HG02852 (cell line): ENCODE results near the gene PAIP1.
A peak's percentile ranks its signal among the peaks of the same experiment; 100 is the strongest.
"Not testable (repeated sequence)": the region's sequence is repeated elsewhere in the genome, so short reads cannot be mapped to it uniquely, and the experiment has no call there.

Experiments used
- ATAC-seq: cut with Tn5 transposase; IDR thresholded peaks from one replicate; pipeline ENCODE4 v1.9.1; 2021; ENCODE audit warnings: mild to moderate bottlenecking, moderate library complexity; ENCODE audit not compliant: unreplicated experiment

PAIP1 gene

DNA sequence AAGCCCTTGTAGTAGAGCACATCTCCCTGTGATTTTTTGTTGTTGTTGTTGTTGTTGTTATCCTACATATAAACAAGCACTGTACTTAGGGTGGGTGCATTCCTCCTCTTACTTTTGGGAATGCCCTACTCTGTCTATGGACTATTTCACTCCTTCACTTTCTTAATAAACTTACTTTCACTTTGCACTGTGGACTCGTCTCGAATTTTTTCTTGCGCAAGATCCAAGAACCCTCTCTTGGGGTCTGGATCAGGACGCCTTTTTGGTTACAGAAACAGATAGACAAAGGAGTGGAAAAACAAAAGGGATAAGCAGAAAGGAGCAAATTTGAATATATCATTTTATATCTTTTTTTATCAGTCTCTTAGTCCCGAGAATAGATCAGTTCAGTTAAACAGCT is 14.4 kb upstream of the PAIP1 start:
- ATAC-seq, result no peak

GRCh38 chr5:43570450-43571158 is 13.7 kb upstream of the PAIP1 start:
- ATAC-seq, result no peak

- no peak for ATAC-seq
Measured at GRCh38 chr5:43569236-43569746, 12.4 kb upstream of the PAIP1 start.

GRCh38 chr5:43567967-43568366 is 11.1 kb upstream of the PAIP1 start:
- ATAC-seq, result peak; percentile 51

DNA sequence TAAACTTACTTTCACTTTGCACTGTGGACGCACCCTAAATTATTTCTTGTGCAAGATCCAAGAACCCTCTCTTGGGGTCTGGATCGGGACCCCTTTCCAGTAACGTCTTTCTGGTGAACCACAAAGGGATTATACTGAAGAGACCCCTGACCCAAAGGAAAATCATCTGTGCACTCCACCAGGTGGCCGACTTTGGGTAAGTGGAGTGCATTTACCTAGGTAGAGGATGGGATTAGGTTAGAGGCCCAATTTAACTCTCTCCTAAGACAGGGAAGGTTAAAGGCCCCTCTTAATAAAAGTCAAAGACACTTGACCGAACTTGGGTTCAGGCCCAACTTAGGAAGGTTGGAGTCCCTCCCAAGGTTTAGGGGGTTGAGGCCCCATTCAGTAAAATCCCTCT is 8.2 kb upstream of the PAIP1 start:
- ATAC-seq, result no peak

GRCh38 chr5:43564289-43564850 is 7.5 kb upstream of the PAIP1 start:
- ATAC-seq, result no peak

- ATAC-seq, result no peak
Measured at GRCh38 chr5:43563321-43563720, 6.4 kb upstream of the PAIP1 start.

- no peak for ATAC-seq
Measured at GRCh38 chr5:43561356-43561755, 4.5 kb upstream of the PAIP1 start.

DNA sequence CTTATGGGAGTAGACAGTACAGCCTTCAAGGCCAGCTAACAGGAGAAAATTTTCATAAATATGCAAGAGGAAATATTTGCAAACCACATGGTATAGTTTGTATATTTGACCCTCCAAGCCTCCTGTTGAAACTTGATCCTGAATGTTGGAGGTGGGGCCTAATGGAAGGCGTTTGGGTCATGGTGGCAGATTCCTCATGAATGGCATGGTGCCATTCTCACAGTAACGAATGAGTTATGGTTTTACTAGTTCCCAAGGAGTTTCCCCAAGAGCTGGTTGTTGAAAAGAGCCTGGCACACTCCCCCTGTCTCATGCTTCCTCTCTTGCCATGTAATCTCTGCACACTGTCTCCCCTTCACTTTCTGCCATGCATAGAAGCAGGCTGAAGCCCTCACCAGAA is 3.3 kb upstream of the PAIP1 start:
- ATAC-seq, result no peak

GRCh38 chr5:43556607-43556856 is 345 bp downstream of the PAIP1 start:
- ATAC-seq, result peak; percentile 89

- peak; percentile 32 for ATAC-seq
Measured at GRCh38 chr5:43555895-43556606, 826 bp downstream of the PAIP1 start.

DNA sequence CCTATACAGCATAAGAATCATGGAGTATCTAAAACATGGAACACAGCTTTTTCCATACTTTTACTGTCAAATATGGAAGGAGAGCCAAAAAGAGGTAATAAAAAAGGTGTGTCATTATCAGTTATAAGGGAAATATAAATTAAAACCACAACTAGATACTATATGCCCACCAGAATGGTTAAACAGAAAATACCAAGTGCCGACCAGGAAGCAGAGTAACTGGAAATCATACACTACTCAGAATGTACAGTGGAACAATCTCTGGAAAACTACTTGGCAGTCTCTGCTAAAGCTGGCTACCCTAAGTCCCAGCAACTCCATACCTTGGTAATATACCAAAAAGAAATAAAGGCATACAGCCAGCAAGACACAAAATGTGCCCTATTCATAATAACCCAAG is 2.4 kb downstream of the PAIP1 start:
- no peak for ATAC-seq

GRCh38 chr5:43553381-43553780 is 3.5 kb downstream of the PAIP1 start:
- no peak for ATAC-seq

GRCh38 chr5:43551731-43552130 is 5.1 kb downstream of the PAIP1 start:
- ATAC-seq, result no peak

DNA sequence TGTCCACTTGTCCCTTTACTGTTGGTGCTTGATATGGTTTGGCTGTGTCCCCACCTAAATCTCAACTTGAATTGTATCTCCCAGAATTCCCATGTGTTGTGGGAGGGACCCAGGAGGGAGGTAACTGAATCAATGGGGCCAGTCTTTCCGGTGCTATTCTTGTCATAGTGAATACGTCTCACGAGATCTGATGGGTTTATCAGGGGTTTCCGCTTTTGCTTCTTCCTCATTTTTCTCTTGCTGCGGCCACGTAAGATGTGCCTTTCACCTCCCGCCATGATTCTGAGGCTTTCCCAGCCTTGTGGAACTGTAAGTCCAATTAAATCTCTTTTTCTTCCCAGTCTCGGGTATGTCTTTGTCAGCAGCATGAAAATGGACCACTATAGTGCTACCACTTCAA is 7.6 kb downstream of the PAIP1 start:
- not testable (repeated sequence) for ATAC-seq

DNA sequence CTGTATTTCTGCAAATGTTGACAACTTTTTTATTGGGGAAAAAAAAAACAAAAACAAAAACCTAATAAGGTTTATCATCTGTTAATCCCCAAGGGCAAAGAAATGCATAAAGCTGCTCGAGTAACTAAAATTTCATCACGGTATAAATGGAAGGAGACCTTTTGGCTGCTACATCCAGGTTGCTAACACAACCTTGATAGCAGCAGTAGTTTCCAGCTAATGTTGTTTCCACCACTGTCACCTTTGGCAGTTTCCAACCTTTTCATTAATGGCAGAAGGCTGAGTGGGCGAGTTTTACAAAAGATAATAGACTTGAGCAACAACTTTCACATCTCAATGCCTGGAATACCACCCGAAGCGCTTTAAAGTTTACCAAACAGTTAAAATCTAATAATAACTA is 8.5 kb downstream of the PAIP1 start:
- ATAC-seq, result no peak

- no peak for ATAC-seq
Measured at GRCh38 chr5:43547532-43547931, 9.3 kb downstream of the PAIP1 start.

GRCh38 chr5:43543434-43543833 is 13.4 kb downstream of the PAIP1 start:
- ATAC-seq, result no peak

DNA sequence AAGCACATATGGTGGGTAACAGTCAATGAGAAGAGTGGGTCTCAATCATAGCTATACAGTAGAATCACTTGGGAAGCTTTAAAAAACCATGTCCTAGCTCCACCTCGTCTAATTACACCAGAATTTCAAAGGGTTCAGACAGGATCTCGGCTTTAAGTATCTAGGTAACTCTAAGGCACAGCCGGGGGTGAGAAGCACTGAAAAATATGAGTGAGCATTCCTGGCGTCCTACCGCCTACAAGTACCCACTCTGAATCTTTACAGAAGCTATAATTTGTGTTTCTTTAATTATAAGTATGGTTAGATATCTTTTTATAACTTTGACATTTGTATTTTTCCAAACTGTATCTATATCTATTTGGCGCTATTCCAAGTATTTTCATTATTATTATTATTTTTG is 16.1 kb downstream of the PAIP1 start:
- ATAC-seq, result no peak

- no peak for ATAC-seq
Measured at GRCh38 chr5:43536972-43537371, 19.9 kb downstream of the PAIP1 start.

GRCh38 chr5:43533646-43534045 is 23.2 kb downstream of the PAIP1 start:
- no peak for ATAC-seq

DNA sequence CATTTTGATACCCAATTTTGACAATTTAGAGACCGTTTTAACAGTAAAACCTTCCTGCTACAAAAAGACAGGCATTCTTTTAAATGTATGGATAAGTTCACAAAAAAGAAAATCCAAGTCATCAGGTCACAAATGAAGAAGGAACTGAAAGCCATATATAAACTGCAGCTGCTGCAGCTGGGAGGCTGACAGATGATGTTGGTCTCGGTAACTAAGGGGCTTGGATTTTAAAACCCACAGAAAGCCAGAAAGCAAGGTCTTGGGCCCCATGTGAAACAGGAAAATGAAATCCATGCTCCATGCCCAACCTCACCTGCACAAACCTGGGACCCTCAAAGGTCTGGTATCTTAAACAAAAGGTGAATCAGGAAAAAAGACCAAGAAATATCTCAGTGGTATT is 26.2 kb downstream of the PAIP1 start:
- no peak for ATAC-seq
